Esophagus squamous epithelium (tissue), 5 donors: ENCODE data around the gene ICAM1. TPM values are rescaled to one million over a fixed set of nuclear protein-coding genes. Genes with fewer than 3 reads are reported as not detected.

Experiments used
- DNase-seq: peaks from one replicate; lab custom pipeline; 2025; lab: John Stamatoyannopoulos, UW
- H3K27ac ChIP-seq, 4 donors: fragments of 200-600 bp; sonication (generic); one replicate each; pipeline ENCODE4 v1.5.1; 2016 to 2019; ENCODE audit warnings: mild to moderate bottlenecking in 1 of 4
- H3K27me3 ChIP-seq, 4 donors: fragments of 200-600 bp; sonication (generic); 1 replicate in 3 of 4; 2 replicates in 1 of 4; pipeline versions ENCODE4 v1.5.1 to v1.6.0; 2017 to 2021; ENCODE audit warnings: antibody characterized with exemption in 1 of 4
- H3K36me3 ChIP-seq, 3 donors: fragments of 200-600 bp; sonication (generic); one replicate each; pipeline ENCODE4 v1.5.1; 2016 to 2019
- H3K4me1 ChIP-seq, 3 donors: fragments of 200-600 bp; sonication (generic); one replicate each; pipeline ENCODE4 v1.5.1; 2017 to 2019
- H3K4me3 ChIP-seq, 4 donors: fragments of 200-600 bp; sonication (generic); 1 replicate in 3 of 4; 2 replicates in 1 of 4; pipeline ENCODE4 v1.5.1; 2016 to 2019; ENCODE audit warnings: mild to moderate bottlenecking in 2 of 4, moderate library complexity in 1 of 4
- H3K9me3 ChIP-seq, 3 donors: fragments of 200-600 bp; sonication (generic); one replicate each; pipeline ENCODE4 v1.5.1; 2016 to 2019
- POLR2A ChIP-seq, 4 donors: fragments of 450-650 bp; IDR thresholded peaks; one replicate each; pipeline ENCODE4 v1.6.1; 2017; ENCODE audit warnings: antibody characterized with exemption in 4 of 4, mild to moderate bottlenecking in 4 of 4, moderate library complexity in 3 of 4
- WGBS, 2 donors: methylation state at CpG; one replicate each; pipeline ENCODE4 v1.1.5; 2018; 5-methylcytosine and 5-hydroxymethylcytosine counted together
- intact Hi-C: fragments of 100-400 bp; cut with DNase I; formaldehyde crosslinking; loops from one replicate; pipeline ENCODE4 v1.15.0; 2022
- total RNA-seq, 4 donors: library from RNA; depleted of rRNA; stranded (reverse); fragments of >200 nt; gene quantifications; one replicate each; pipeline ENCODE4 v1.1.0, GENCODE V29; 2016
- TF ChIP-seq, protein P1 (sequence below), 6 experiments: fragments of 450-650 bp in 4 of 6; fragments of 200-600 bp in 2 of 6; sonication (generic) in 2 of 6; IDR thresholded peaks; one replicate each; pipeline ENCODE4 v1.5.1; 2016 to 2019; ENCODE audit warnings: antibody characterized with exemption in 6 of 6, mild to moderate bottlenecking in 4 of 6, moderate library complexity in 4 of 6
- donor health status: DM: yes; HTN: yes; CAD: no.

The ICAM1 gene
- total RNA-seq, 4 donors from 2014 or later, result 5.4 to 26.4 (median 7.7) TPM

DNA sequence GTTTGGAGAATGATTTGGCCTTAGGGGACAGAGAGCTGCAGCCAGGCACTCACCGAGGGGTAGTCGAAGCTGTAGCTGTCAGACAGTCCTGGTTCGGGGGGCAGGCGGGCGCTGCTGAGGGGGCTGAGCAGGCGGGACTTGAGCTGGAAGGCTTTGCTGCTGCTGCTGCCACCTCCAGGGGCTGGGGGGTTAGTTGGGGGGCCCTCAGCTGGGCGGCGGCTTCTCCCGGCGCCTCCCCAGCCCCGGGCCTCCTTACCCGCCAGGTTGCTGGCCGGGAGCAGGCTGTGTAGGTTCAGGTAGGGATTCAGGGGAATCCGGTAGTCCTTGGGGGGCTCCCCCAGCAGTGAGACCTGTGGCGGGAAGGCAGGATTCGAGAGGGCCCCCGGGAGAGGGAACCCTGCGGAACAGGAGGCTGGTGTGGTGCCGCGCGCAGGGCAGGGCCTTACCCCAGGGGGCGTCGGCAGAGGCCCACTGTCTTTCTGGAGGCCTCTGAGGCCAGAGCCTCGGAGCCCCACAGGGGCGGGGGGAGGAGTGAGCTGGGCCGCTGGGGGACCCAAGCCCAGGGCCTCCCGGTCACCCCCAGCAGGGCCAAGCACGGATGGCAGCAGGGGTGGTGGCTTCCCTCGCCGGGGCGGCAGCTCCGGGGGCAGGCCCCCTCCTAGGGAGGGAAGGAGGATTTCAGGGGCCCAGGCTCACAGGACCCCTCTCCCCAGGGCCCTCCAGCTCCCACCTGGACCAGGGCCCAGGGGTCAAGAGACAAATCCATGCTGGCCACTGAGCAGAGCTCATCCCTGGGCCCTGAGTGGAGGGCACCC, 49.9 kb downstream of the ICAM1 start:
- no peak overlapping the region for H3K27ac ChIP-seq
- no peak for DNase-seq
- H3K4me3 ChIP-seq, result no peak overlapping the region
- no peaks in the 10 kb centered on the region for H3K27me3 ChIP-seq
- H3K36me3 ChIP-seq, result peaks cover 35 to 95% (median 55%) of the 10 kb centered on the region in 3 donors
- TF ChIP-seq POLR2A (IDR thresholded peaks at IDR 0.05), result no peak
- TF ChIP-seq, protein P1, sequence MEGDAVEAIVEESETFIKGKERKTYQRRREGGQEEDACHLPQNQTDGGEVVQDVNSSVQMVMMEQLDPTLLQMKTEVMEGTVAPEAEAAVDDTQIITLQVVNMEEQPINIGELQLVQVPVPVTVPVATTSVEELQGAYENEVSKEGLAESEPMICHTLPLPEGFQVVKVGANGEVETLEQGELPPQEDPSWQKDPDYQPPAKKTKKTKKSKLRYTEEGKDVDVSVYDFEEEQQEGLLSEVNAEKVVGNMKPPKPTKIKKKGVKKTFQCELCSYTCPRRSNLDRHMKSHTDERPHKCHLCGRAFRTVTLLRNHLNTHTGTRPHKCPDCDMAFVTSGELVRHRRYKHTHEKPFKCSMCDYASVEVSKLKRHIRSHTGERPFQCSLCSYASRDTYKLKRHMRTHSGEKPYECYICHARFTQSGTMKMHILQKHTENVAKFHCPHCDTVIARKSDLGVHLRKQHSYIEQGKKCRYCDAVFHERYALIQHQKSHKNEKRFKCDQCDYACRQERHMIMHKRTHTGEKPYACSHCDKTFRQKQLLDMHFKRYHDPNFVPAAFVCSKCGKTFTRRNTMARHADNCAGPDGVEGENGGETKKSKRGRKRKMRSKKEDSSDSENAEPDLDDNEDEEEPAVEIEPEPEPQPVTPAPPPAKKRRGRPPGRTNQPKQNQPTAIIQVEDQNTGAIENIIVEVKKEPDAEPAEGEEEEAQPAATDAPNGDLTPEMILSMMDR (IDR thresholded peaks at IDR 0.05), result no peak
- no peaks in the 10 kb centered on the region for H3K9me3 ChIP-seq
- peaks cover 5 to 7% (median 6%) of the 10 kb centered on the region in 3 donors for H3K4me1 ChIP-seq
- intact Hi-C loops, result no loop called here
- 94 to 95% methylated on average over 7 to 14 of the region's 32 CpGs for WGBS, 2 donors

DNA sequence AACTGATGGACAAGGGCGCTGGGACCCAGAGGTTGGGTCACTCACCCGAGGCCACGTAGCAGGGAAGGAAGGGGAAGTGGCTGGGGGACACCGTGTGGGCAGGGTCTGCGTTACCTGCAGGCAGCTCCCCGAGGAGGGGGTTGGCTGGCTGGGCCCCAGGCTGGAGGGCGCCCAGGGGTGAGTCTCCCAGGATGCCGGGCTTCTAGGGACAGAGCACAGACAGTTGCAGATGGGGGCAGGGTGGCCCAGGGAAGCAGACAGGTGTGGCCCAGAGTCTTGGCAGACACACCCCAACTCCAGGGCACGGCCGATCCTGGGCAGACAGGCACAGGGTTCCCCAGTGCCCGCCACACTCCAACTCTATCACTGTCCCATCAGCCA, 50.5 kb downstream of the ICAM1 start:
- peaks cover 35 to 100% (median 61%) of the 10 kb centered on the region in 3 donors for H3K36me3 ChIP-seq
- H3K27ac ChIP-seq, result no peak overlapping the region
- intact Hi-C loops, result no loop called here
- DNase-seq, result no peak
- WGBS, 2 donors, result 69 to 70% methylated on average over 2 to 3 of the region's 11 CpGs
- H3K4me1 ChIP-seq, result peaks cover 0 to 1% (median 0%) of the 10 kb centered on the region in 3 donors
- H3K9me3 ChIP-seq, result no peaks in the 10 kb centered on the region
- TF ChIP-seq POLR2A (IDR thresholded peaks at IDR 0.05), result no peak
- TF ChIP-seq, protein P1 (IDR thresholded peaks at IDR 0.05), result no peak
- H3K27me3 ChIP-seq, result no peaks in the 10 kb centered on the region
- no peak overlapping the region for H3K4me3 ChIP-seq

DNA sequence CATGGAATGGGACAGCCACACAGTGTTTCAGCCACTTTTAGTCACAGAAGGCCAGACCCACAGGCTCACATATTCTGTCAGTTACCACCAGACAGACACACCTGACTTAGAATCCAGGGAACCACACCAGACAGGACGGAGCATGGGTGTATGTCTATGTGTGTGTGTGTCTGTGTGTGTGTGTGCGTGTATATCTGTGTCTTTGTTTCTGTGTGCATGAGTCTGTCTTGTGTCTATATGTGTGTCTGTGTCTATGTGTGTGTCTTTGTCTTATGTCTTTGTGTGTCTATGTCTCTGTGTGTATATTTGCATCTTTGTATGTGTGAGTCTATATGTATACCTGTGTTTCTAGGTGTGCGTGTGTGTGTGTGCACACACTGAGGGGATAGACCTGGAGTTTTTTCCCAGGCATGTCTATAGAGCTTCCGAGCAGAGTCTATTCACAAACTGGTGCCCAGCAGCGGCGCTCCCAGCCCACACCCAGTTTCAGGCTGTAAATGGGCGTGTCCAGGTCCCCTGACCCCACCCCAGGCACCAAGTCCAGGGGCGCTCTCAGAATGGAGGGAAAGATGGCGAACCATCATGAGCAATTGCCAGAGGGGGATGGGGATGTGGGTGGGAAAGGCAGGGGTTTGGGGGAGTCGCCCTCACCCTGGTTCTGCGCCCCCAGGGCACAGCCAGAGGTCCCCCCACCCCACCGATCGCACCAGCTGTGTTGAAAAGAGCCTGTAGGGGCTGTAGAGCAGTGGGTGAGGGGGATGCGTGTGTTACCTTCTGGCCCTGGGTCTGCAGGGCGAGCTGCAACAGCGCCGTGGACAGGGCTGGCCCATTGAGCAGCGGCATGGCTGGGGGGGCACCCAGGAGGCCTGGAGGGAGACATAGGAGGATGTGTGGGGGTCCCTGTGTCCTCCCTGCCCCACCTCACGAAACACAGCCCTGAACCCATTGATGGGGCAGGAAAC, 51.2 kb downstream of the ICAM1 start:
- H3K27me3 ChIP-seq, result no peaks in the 10 kb centered on the region
- no peak overlapping the region for H3K27ac ChIP-seq
- H3K4me3 ChIP-seq, result no peak overlapping the region
- H3K4me1 ChIP-seq, result no peaks in the 10 kb centered on the region
- peaks cover 35 to 100% (median 64%) of the 10 kb centered on the region in 3 donors for H3K36me3 ChIP-seq
- no peak for DNase-seq
- intact Hi-C loops, result no loop called here
- H3K9me3 ChIP-seq, result no peaks in the 10 kb centered on the region
- WGBS, 2 donors, result 96 to 98% methylated on average over 3 to 5 of the region's 19 CpGs
- TF ChIP-seq, protein P1 (IDR thresholded peaks at IDR 0.05), result no peak
- TF ChIP-seq POLR2A (IDR thresholded peaks at IDR 0.05), result no peak

DNA sequence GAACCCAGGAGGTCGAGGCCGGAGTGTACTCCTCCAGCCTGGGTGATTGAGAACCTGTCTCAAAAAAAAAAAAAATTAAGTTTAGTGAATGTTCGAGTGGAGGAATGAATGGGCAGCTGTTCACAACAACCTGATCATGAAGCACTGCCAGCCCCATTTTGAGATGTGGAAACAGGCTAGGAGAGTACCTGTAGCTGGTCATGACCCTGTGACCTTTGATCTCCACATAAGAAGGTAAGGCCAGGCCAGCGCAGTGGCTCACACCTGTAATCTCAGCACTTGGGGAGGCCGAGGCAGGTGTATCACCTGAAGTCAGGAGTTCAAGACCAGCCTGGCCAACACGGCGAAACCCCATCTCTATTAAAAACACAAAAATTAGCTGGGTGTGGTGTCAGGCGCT, 54.8 kb downstream of the ICAM1 start:
- no peak for TF ChIP-seq POLR2A (IDR thresholded peaks at IDR 0.05)
- TF ChIP-seq, protein P1 (IDR thresholded peaks at IDR 0.05), result no peak
- 89 to 97% methylated on average over 6 to 7 of the region's 8 CpGs for WGBS, 2 donors
- peaks cover 44 to 100% (median 76%) of the 10 kb centered on the region in 3 donors for H3K36me3 ChIP-seq
- no peaks in the 10 kb centered on the region for H3K4me1 ChIP-seq
- DNase-seq, result no peak
- H3K9me3 ChIP-seq, result no peaks in the 10 kb centered on the region
- intact Hi-C loops, result no loop called here
- no peak overlapping the region for H3K4me3 ChIP-seq
- no peaks in the 10 kb centered on the region for H3K27me3 ChIP-seq
- H3K27ac ChIP-seq, result no peak overlapping the region
